Stimulated activated naive B cell treated with anti-CD40 and anti-IgM and Interleukin-4, amounts not matched to agents 10 μg/mL and 1 μg/mL and 100 μg/mL, for 72 hours (primary cell): ENCODE measurements around the gene PDE8B.

Experiments
- ATAC-seq, 2 donors: fragments of 150-1000 bp; cut with Tn5 transposase; replicated peaks; 2 replicates each; pipeline ENCODE4 v1.10.0; 2021; ENCODE audit warnings: moderate library complexity in 1 of 2
- DNase-seq: peaks from one replicate; pipeline ENCODE4 v3.0.0; 2021
- H3K27ac Mint-ChIP-seq: one replicate; pipeline ENCODE4 v1.8.0; 2022; ENCODE audit warnings: mild to moderate bottlenecking, mixed read lengths
- H3K27me3 Mint-ChIP-seq, 2 donors: one replicate each; pipeline ENCODE4 v1.8.0; 2022; ENCODE audit warnings: mixed read lengths in 2 of 2
- H3K36me3 Mint-ChIP-seq, 2 donors: one replicate each; pipeline ENCODE4 v1.8.0; 2022; ENCODE audit warnings: mixed read lengths in 2 of 2, mild to moderate bottlenecking in 1 of 2
- H3K4me1 Mint-ChIP-seq, 2 donors: one replicate each; pipeline ENCODE4 v1.8.0; 2022; ENCODE audit warnings: mixed read lengths in 2 of 2, mild to moderate bottlenecking in 1 of 2
- H3K4me3 Mint-ChIP-seq, 2 donors: one replicate each; pipeline ENCODE4 v1.8.0; 2022; ENCODE audit warnings: mild to moderate bottlenecking in 2 of 2, mixed read lengths in 2 of 2, moderate library complexity in 1 of 2
- H3K9me3 Mint-ChIP-seq, 2 donors: one replicate each; pipeline ENCODE4 v1.8.0; 2022; ENCODE audit warnings: mixed read lengths in 2 of 2, mild to moderate bottlenecking in 1 of 2

Gene PDE8B

DNA sequence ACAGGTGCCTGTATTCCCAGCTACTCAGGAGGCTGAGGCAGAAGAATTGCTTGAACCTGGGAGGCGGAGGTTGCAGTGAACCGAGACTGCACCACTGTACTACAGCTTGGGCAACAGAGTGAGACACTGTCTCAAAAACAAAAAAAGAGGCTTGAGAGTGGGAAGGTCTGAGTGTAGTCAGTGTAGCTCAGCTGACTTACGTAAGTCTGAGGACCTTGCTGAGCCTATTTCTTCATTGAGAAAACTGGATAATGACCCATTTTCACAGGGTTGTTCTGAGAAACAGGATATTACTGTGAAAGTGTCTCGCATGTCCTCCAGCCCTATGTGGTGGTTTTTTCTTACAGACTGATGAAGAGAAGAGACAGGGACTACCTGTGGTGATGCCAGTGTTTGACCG is 214.9 kb downstream of the PDE8B start:
- peaks cover 16 to 21% of the 10 kb centered on the region in 2 donors for H3K36me3 Mint-ChIP-seq
- H3K27ac Mint-ChIP-seq: no peak overlapping the region
- ATAC-seq (no peak), DNase-seq (no peak)
- no peak overlapping the region for H3K4me3 Mint-ChIP-seq
- no peaks in the 10 kb centered on the region for H3K27me3 Mint-ChIP-seq
- H3K9me3 Mint-ChIP-seq: no peaks in the 10 kb centered on the region
- H3K4me1 Mint-ChIP-seq: peaks cover 0 to 6% of the 10 kb centered on the region in 2 donors

DNA sequence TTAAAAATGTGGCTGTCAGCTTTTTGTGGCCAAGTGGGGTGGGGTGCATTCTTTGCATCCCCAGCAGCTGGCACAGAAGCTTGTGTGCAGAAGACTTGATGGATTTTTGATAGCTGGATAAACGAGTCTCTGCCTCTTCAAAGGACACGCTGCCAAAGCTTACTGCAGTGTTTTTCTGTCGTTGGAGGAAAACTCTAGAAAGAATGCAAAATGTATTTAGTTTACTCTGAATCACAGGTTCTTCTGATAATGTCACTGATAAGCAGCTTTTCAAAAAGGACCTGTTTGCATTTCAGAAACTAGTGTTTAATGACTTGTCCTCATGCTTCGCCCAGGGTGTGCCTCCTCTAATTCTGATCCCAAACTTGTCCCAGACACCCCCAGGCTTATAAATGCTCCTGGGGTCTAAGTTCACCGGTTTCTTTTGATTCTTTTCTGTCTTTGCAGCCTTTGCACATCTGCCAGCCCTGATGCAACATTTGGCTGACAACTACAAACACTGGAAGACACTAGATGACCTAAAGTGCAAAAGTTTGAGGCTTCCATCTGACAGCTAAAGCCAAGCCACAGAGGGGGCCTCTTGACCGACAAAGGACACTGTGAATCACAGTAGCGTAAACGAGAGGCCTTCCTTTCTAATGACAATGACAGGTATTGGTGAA is 215.6 kb downstream of the PDE8B start:
- Mint-ChIP-seq H3K27me3 (no peaks in the 10 kb centered on the region), H3K36me3 (peaks cover 16 to 25% of the 10 kb centered on the region in 2 donors), H3K27ac (no peak overlapping the region), H3K4me1 (peaks cover 0 to 6% of the 10 kb centered on the region in 2 donors), H3K4me3 (no peak overlapping the region), H3K9me3 (no peaks in the 10 kb centered on the region)
- ATAC-seq: no peak
- DNase-seq: no peak

GRCh38 chr5:77426670-77427069 is 216.2 kb downstream of the PDE8B start:
- no peak overlapping the region for H3K27ac Mint-ChIP-seq
- no peak for ATAC-seq
- peaks cover 0 to 6% of the 10 kb centered on the region in 2 donors for H3K4me1 Mint-ChIP-seq
- no peak for DNase-seq
- H3K36me3 Mint-ChIP-seq: peaks cover 16 to 25% of the 10 kb centered on the region in 2 donors
- H3K27me3 Mint-ChIP-seq: no peaks in the 10 kb centered on the region
- no peak overlapping the region for H3K4me3 Mint-ChIP-seq
- H3K9me3 Mint-ChIP-seq: no peaks in the 10 kb centered on the region

GRCh38 chr5:77427998-77428397 is 217.5 kb downstream of the PDE8B start:
- Mint-ChIP-seq H3K36me3 (peaks cover 20 to 29% of the 10 kb centered on the region in 2 donors), H3K9me3 (no peaks in the 10 kb centered on the region), H3K4me1 (peaks cover 0 to 6% of the 10 kb centered on the region in 2 donors), H3K4me3 (no peak overlapping the region), H3K27ac (no peak overlapping the region), H3K27me3 (no peaks in the 10 kb centered on the region)
- ATAC-seq (no peak), DNase-seq (no peak)

DNA sequence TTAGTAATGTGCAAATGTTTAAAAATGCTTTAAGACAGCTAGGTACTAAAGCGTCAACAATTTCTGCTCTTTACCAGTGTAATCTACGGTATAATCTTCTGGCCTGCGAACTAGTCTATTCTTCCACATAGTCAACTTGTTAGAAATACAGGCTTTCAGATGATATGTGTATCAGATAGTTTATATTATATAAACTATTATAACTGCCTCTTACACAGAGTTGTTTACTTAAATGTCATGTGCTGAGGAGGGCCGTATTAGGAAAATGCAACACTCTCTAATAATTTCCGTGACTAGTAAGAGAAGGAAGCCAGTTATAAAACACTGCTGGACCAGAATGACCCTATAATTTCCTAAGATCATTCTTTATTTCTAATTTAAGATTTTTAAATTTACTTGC is 218.0 kb downstream of the PDE8B start:
- no peak for DNase-seq
- ATAC-seq: no peak
- no peaks in the 10 kb centered on the region for H3K9me3 Mint-ChIP-seq
- peaks cover 22 to 32% of the 10 kb centered on the region in 2 donors for H3K36me3 Mint-ChIP-seq
- peaks cover 0 to 6% of the 10 kb centered on the region in 2 donors for H3K4me1 Mint-ChIP-seq
- H3K4me3 Mint-ChIP-seq: no peak overlapping the region
- no peaks in the 10 kb centered on the region for H3K27me3 Mint-ChIP-seq
- H3K27ac Mint-ChIP-seq: no peak overlapping the region

GRCh38 chr5:77430726-77431125 is 220.2 kb downstream of the PDE8B start:
- Mint-ChIP-seq H3K4me1 (peaks cover 0 to 5% of the 10 kb centered on the region in 2 donors), H3K4me3 (no peak overlapping the region), H3K27me3 (no peaks in the 10 kb centered on the region), H3K36me3 (peaks cover 31 to 40% of the 10 kb centered on the region in 2 donors), H3K9me3 (no peaks in the 10 kb centered on the region), H3K27ac (no peak overlapping the region)
- ATAC-seq: no peak
- no peak for DNase-seq

DNA sequence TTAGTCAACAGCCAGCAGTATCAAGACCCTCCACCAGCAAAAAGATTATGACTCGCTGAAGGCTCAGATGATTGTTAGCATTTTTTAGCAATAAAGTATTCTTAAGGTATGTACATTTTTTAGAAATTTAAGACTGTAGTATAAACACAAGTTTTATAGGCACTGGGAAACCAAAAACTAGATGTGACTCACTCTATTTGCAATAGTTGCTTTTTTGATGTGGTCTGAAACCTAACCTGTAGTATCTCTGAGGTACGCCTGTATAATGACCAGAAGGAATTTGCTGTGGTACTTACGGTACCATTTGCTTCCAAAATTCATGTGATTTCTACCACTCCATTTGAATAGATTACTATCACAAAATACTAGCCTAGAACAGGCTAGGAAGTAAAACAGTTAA is 220.8 kb downstream of the PDE8B start:
- peaks cover 0 to 5% of the 10 kb centered on the region in 2 donors for H3K4me1 Mint-ChIP-seq
- peaks cover 35 to 44% of the 10 kb centered on the region in 2 donors for H3K36me3 Mint-ChIP-seq
- no peaks in the 10 kb centered on the region for H3K9me3 Mint-ChIP-seq
- ATAC-seq: no peak
- H3K27ac Mint-ChIP-seq: no peak overlapping the region
- no peak for DNase-seq
- H3K27me3 Mint-ChIP-seq: no peaks in the 10 kb centered on the region
- no peak overlapping the region for H3K4me3 Mint-ChIP-seq

- ATAC-seq (peak; percentile 34 to 42), DNase-seq (no peak)
- Mint-ChIP-seq H3K9me3 (no peaks in the 10 kb centered on the region), H3K36me3 (peaks cover 37 to 47% of the 10 kb centered on the region in 2 donors), H3K27me3 (no peaks in the 10 kb centered on the region), H3K27ac (no peak overlapping the region), H3K4me3 (no peak overlapping the region), H3K4me1 (peaks cover 0 to 5% of the 10 kb centered on the region in 2 donors)
Measured at GRCh38 chr5:77431719-77432118, 221.2 kb downstream of the PDE8B start.

DNA sequence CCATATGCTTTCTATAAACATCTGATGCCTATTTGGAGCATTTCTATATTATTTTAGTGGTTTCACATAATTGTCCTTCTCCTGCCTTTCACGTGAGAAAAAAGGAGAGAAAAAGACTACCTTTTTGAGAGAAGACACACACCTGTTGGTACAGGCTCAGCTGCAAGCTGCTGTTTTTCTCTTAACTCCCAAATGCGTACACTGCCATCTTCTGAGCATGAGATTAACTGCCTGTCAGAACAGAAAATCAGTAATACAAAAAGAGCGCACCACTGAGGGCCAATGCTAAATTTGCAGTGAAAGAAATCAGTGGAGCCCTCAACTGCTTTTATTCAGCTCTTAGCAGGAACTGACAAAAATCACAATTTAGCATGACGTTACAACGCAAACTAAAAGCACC is 226.7 kb downstream of the PDE8B start:
- DNase-seq: no peak

DNA sequence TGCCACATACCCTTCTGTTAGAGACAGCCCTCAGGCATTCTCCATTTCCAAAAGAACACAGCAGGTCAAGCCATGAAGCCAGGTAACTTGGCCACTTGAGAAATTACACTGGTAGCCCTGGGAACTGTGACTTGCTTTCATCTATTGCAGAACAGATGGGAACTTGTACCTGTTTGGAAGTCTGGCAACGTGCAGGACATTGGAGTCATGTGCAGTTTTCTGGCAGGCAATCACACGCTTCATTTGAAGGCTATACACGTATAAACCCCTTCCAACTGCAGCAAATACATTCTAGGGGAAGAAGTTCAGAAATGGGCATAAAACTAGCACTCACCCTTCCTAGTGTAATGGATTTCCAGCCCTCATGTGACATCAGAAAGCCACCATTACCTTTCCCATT is 227.6 kb downstream of the PDE8B start:
- ATAC-seq: no peak
- Mint-ChIP-seq H3K4me1 (peaks cover 0 to 5% of the 10 kb centered on the region in 2 donors), H3K27ac (no peak overlapping the region), H3K36me3 (peaks cover 37 to 52% of the 10 kb centered on the region in 2 donors), H3K4me3 (no peak overlapping the region), H3K27me3 (no peaks in the 10 kb centered on the region), H3K9me3 (no peaks in the 10 kb centered on the region)
- no peak for DNase-seq

More for the DNA sequence above, 226.7 kb downstream of the PDE8B start:
- H3K4me3 Mint-ChIP-seq: no peak overlapping the region
- no peak for ATAC-seq
- no peaks in the 10 kb centered on the region for H3K9me3 Mint-ChIP-seq
- no peaks in the 10 kb centered on the region for H3K27me3 Mint-ChIP-seq
- H3K36me3 Mint-ChIP-seq: peaks cover 42 to 57% of the 10 kb centered on the region in 2 donors
- peaks cover 0 to 5% of the 10 kb centered on the region in 2 donors for H3K4me1 Mint-ChIP-seq
- no peak overlapping the region for H3K27ac Mint-ChIP-seq

- Mint-ChIP-seq H3K36me3 (peaks cover 47 to 69% of the 10 kb centered on the region in 2 donors), H3K4me1 (no peaks in the 10 kb centered on the region), H3K27me3 (no peaks in the 10 kb centered on the region), H3K4me3 (no peak overlapping the region), H3K9me3 (peaks cover 3 to 5% of the 10 kb centered on the region in 2 donors), H3K27ac (no peak overlapping the region)
- ATAC-seq (no peak), DNase-seq (no peak)
Measured at GRCh38 chr5:77443670-77444069, 233.2 kb downstream of the PDE8B start.

DNA sequence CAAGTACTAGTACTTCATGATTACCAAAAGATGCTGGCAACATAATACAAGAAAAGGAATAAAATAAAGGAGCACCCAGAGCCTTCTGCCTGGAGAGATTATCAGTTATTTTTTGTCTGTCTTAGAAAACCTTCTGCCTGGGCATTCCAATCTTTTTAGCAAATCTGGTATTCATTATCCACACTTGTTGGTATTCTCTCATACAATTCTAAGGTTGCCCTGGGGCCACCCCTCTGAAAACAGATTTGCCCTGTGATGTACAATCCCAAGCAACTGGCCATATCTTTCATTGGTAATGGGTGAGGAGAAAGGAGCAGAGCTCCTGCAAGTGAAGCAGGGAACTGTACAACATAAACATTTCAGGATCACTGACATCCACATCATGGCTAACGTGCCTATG is 233.9 kb downstream of the PDE8B start:
- ATAC-seq (no peak), DNase-seq (no peak)
- H3K36me3 Mint-ChIP-seq: peaks cover 50 to 71% of the 10 kb centered on the region in 2 donors
- H3K27me3 Mint-ChIP-seq: no peaks in the 10 kb centered on the region
- H3K4me1 Mint-ChIP-seq: peaks cover 0 to 5% of the 10 kb centered on the region in 2 donors
- H3K9me3 Mint-ChIP-seq: peaks cover 3 to 5% of the 10 kb centered on the region in 2 donors
- no peak overlapping the region for H3K4me3 Mint-ChIP-seq
- no peak overlapping the region for H3K27ac Mint-ChIP-seq

- DNase-seq: no peak
Measured at GRCh38 chr5:77448831-77449230, 238.4 kb downstream of the PDE8B start.

DNA sequence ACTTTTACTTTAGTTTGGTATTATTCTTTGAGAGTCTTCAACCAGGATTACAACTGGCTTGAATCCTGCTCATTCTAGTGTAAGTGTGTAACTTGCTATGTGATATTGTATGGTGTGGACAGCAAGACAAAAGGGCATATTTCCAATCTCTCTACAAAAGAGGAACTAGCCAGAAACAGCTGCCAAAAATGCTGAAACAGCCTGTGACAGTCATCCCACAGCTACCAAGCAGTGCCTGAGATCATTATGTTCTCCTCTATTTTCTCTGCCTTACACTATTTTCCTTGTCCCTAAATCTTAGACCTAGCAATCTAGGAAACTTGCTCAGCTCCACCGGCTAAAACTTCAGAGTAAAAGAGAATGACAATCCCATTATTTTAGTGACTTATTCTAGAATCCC is 238.8 kb downstream of the PDE8B start:
- H3K27me3 Mint-ChIP-seq: no peaks in the 10 kb centered on the region
- no peak overlapping the region for H3K27ac Mint-ChIP-seq
- no peak overlapping the region for H3K4me3 Mint-ChIP-seq
- DNase-seq (no peak), ATAC-seq (peak in 1 of 2 donors; percentile 57)
- peaks cover 56 to 77% of the 10 kb centered on the region in 2 donors for H3K36me3 Mint-ChIP-seq
- peaks cover 3 to 5% of the 10 kb centered on the region in 2 donors for H3K9me3 Mint-ChIP-seq
- H3K4me1 Mint-ChIP-seq: peaks cover 0 to 7% of the 10 kb centered on the region in 2 donors

More at GRCh38 chr5:77448831-77449230, 238.4 kb downstream of the PDE8B start:
- H3K4me3 Mint-ChIP-seq: no peak overlapping the region
- H3K27ac Mint-ChIP-seq: peak overlapping the region; percentile 9
- no peaks in the 10 kb centered on the region for H3K27me3 Mint-ChIP-seq
- no peak for ATAC-seq
- H3K4me1 Mint-ChIP-seq: peaks cover 0 to 7% of the 10 kb centered on the region in 2 donors
- H3K36me3 Mint-ChIP-seq: peaks cover 53 to 76% of the 10 kb centered on the region in 2 donors
- H3K9me3 Mint-ChIP-seq: peaks cover 3 to 5% of the 10 kb centered on the region in 2 donors

DNA sequence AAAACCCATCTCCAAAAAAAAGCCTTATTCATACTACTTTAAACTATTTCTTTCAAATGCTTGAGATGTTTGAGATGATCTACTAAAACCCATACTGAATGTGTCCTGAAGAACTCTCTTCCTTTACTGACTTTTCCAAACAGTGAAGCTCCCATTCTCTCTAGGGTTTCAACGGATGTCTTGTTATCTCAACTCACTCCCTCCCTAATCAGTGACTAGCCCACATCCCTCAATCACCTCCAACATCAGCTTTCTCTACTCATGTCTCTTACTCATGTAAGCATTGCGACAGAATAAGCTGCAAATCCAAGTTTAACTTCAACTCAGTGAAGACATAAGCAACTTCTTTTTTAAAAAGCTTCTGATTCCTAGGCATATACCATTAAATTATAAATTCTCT is 239.5 kb downstream of the PDE8B start:
- Mint-ChIP-seq H3K36me3 (peaks cover 53 to 70% of the 10 kb centered on the region in 2 donors), H3K4me3 (no peak overlapping the region), H3K4me1 (peaks cover 0 to 7% of the 10 kb centered on the region in 2 donors), H3K27me3 (no peaks in the 10 kb centered on the region), H3K9me3 (peaks cover 3 to 5% of the 10 kb centered on the region in 2 donors), H3K27ac (no peak overlapping the region)
- ATAC-seq (no peak), DNase-seq (no peak)
